RWPE1 (cell line): Measurements from ENCODE around the gene COL7A1.

Experiments
- CTCF ChIA-PET: fragments of 350-600 bp; sonication (Branson Sonifier 250); formaldehyde crosslinking; extraction: SDS; loops from one replicate; lab custom pipeline; 2021; lab: Yijun Ruan, JAX
- POLR2A ChIA-PET: fragments of 400-600 bp; formaldehyde crosslinking; extraction: SDS; loops from one replicate; lab custom pipeline; 2020; ENCODE audit warnings: antibody characterized with exemption; ENCODE audit not compliant: low non-redundant PET; lab: Yijun Ruan, JAX
- DNase-seq: peaks from one replicate; pipeline ENCODE4 v3.0.0; 2012; ENCODE audit warnings: low spot score
- H3K27ac ChIP-seq: fragments of 450-650 bp; 2 replicates; pipeline ENCODE4 v1.5.1; 2017
- CTCF ChIP-seq: fragments of 450-650 bp; conservative IDR thresholded peaks from 2 replicates; pipeline ENCODE4 v1.5.1; 2017; ENCODE audit warnings: low read depth, mild to moderate bottlenecking

Gene COL7A1

GRCh38 chr3:48599077-48599501, 4.0 kb upstream of the COL7A1 start:
- no peak for TF ChIP-seq CTCF
- ChIA-PET CTCF (interaction anchor here (1.4 kb wide), 1 partner anchor 10 kb away, joined by 3 read pairs; the partner anchor contains the start of gene UQCRC1), POLR2A (interaction anchor here (0.6 to 0.7 kb wide), 3 partner anchors 11 to 87 kb away, joined by 3 to 4 read pairs (median 3); partner anchors contain the start of genes PFKFB4 and UQCRC1)
- DNase-seq, result peak; percentile 91
- peak overlapping the region; percentile 100 for H3K27ac ChIP-seq

- CTCF ChIA-PET, result interaction anchor here (1.4 kb wide), 1 partner anchor 11 kb away, joined by 3 read pairs; the partner anchor contains the start of gene UQCRC1
- POLR2A ChIA-PET, result interaction anchor here (0.6 to 0.7 kb wide), 3 partner anchors 11 to 88 kb away, joined by 3 to 4 read pairs (median 3); partner anchors contain the start of genes PFKFB4 and UQCRC1
- peak; percentile 88 for DNase-seq
- TF ChIP-seq CTCF, result no peak
- H3K27ac ChIP-seq, result peak overlapping the region; percentile 100
These were observed 3.4 kb upstream of the COL7A1 start for GRCh38 chr3:48598323-48599076.

GRCh38 chr3:48597408-48597800, 2.3 kb upstream of the COL7A1 start:
- DNase-seq, result no peak
- ChIA-PET CTCF (no interaction called here), POLR2A (no interaction called here)
- no peak for TF ChIP-seq CTCF
- H3K27ac ChIP-seq, result peak overlapping the region; percentile 100

GRCh38 chr3:48596676-48597407, 1.7 kb upstream of the COL7A1 start:
- ChIA-PET POLR2A (no interaction called here), CTCF (no interaction called here)
- DNase-seq, result no peak
- TF ChIP-seq CTCF, result no peak
- H3K27ac ChIP-seq, result peak overlapping the region; percentile 100

GRCh38 chr3:48596157-48596556, 1.0 kb upstream of the COL7A1 start:
- H3K27ac ChIP-seq, result peak overlapping the region; percentile 100
- ChIA-PET POLR2A (no interaction called here), CTCF (no interaction called here)
- DNase-seq, result no peak
- no peak for TF ChIP-seq CTCF

- POLR2A ChIA-PET, result no interaction called here
- no peak for TF ChIP-seq CTCF
- H3K27ac ChIP-seq, result peak overlapping the region; percentile 100
- CTCF ChIA-PET, result no interaction called here
- DNase-seq, result peak; percentile 96
These were observed 495 bp upstream of the COL7A1 start for GRCh38 chr3:48595526-48596121.
